ENCODE data around the gene CEBPA. TPM values are rescaled to one million over a fixed set of nuclear protein-coding genes. Genes with fewer than 3 reads are reported as not detected.
"Not testable (repeated sequence)": the region's sequence is repeated elsewhere in the genome, so short reads cannot be mapped to it uniquely, and the experiment has no call there.

CEBPA gene
- total RNA-seq, 1 donor from 2014 or later: 7.5 TPM

- no peak for DNase-seq (ENCODE audit: low spot score)
Observed at GRCh38 chr19:33324628-33325027, 22.3 kb upstream of the CEBPA start.

DNA sequence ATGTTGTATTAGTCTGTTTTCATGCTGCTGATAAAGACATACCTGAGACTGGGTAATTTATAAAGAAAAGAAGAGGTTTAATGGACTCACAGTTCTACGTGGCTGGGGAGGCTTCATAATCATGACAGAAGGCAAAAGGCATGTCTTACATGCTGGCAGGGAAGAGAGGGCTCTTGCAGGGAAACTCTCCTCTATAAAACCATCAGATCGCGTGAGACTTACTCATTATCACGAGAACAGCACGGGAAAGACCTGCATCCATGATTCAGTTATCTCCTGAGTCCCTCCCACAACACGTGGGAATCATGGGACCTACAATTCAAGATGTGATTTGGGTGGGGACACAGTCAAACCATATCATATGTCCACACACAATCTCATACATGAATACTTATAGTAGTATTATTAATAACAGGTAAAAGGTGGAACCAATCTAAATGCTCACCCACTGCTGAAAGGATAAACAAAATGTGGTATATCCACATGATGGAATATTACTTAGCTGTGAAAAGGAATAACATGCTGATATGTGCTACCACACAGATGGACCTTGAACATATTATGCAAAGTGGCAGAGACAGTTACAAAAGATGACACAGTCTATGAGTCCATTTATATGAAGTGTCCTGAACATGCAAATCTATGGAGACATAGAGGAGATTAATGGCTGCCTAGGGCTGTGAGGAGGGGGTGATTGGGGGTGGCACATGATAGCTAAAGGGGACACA, 20.9 kb upstream of the CEBPA start:
- no peak for DNase-seq (ENCODE audit: low spot score)

GRCh38 chr19:33320636-33321035, 18.3 kb upstream of the CEBPA start:
- peak; percentile 34 for DNase-seq (ENCODE audit: low spot score)

DNA sequence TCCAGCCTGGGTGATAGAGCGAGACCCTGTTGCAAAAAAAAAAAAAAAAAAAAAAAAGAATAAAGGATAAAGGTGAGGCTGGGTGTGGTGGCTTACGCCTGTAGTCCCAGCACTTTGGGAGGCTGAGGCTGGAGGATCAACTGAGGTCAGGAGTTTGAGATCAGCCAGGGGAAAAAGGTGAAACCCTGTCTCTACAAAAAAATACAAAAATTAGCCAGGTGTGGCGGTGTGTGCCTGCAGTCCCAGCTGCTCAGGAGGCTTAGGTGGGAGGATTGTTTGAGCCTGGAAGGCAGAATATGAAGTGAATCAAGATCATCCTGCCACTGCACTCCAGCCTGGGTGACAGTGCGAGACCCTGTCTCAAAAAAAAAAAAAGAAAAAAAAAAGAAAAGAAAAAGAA, 15.7 kb upstream of the CEBPA start:
- DNase-seq (ENCODE audit: low spot score): not testable (repeated sequence)

DNA sequence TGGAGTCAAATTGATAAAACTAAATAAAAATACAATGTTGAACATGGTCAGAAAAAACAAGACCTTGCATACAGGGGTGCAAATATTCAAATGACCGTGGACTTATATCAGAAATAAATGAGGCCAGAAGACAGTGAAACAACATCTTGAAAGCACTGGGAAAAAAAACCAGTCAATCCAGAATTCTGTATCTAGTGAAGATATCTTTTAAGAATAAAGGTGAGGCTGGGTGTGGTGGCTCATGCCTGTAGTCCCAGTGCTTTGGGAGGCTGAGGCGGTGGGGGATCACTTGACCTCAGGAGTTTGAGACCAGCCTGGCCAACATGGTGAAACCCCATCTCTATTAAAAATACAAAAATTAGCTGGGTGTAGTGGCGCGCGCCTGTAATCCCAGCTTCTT, 15.2 kb upstream of the CEBPA start:
- no peak for DNase-seq (ENCODE audit: low spot score)

GRCh38 chr19:33316541-33317264, 14.4 kb upstream of the CEBPA start:
- peak; percentile 45 for DNase-seq (ENCODE audit: low spot score)

DNA sequence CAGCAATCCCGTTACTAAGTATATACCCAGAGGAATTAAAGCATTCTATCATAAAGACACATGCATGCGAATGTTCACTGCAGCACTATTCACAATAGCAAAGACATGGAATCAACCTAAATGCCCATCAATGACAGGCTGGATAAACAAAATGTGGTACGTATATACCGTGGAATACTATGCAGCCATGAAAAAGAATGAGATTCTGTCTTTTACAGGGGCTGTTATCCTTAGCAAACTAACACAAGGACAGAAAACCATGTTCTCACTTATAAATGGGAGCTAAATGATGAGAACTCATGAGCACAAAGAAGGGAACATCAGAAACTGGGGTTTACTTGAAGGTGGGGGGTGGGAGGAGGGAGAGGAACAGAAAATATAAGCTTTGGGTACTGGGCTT, 10.5 kb upstream of the CEBPA start:
- not testable (repeated sequence) for DNase-seq (ENCODE audit: low spot score)

- DNase-seq (ENCODE audit: low spot score): no peak
Observed at GRCh38 chr19:33312065-33312464, 9.7 kb upstream of the CEBPA start.

DNA sequence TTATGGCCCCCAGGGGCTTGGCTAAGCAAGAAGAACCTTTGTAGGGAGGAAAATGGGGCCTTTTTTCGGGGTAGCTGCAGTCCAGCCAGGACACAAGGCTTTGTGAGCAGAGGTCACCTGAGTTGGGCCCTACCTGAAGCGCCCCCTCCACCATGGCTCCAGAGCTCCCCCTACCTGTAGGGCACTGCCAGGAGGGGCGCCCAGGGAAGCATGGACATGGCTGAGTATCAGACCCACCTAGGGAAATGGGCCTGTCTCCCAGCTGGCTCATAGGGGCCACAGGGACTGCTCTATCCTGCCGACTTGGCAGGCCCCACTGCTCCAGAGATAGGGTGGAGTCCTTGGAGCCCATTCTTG, 9.0 kb upstream of the CEBPA start:
- DNase-seq (ENCODE audit: low spot score): no peak

DNA sequence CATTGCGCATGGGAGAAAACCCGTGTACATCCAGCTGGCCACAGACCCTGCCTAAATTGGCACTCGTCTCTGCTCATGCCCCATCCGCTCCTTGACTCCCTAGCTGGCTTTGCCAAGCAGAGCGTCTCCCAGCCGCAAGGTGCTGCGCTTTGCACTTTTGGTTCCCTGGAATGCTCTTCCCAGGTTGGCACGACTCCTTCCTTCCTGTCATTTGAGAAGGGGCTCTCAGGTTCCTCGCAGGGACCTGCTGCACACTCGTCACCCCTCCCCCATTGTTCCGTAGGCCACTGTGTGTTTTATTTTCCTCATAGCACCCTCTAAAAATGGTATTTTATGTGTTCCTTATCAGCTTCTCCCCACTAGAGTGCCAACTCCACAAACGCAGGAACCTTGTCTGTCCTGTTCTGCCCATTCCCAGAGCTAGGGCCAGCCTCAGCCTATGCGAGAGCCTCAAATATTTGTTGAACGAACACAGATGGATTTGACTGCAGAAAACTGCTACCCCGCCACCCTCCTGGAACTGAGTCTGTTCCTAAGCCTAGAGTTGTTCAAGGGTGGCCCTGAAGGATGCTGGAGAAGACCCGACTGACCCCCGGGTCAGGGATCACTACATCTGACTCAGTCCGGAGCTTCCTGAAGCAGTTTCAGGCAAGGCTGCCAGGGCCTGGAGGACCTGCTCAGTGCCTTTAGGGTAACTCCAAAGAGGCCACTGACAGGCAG, 8.4 kb upstream of the CEBPA start:
- no peak for DNase-seq (ENCODE audit: low spot score)

- no peak for DNase-seq (ENCODE audit: low spot score)
Observed at GRCh38 chr19:33309826-33310225, 7.5 kb upstream of the CEBPA start.

- no peak for DNase-seq (ENCODE audit: low spot score)
Observed at GRCh38 chr19:33306853-33307792, 4.8 kb upstream of the CEBPA start.

- no peak for DNase-seq (ENCODE audit: low spot score)
Observed at GRCh38 chr19:33306191-33306590, 3.9 kb upstream of the CEBPA start.

- no peak for DNase-seq (ENCODE audit: low spot score)
Observed at GRCh38 chr19:33304760-33305647, 2.7 kb upstream of the CEBPA start.

- no peak for DNase-seq (ENCODE audit: low spot score)
Observed at GRCh38 chr19:33304371-33304759, 2.0 kb upstream of the CEBPA start.

DNA sequence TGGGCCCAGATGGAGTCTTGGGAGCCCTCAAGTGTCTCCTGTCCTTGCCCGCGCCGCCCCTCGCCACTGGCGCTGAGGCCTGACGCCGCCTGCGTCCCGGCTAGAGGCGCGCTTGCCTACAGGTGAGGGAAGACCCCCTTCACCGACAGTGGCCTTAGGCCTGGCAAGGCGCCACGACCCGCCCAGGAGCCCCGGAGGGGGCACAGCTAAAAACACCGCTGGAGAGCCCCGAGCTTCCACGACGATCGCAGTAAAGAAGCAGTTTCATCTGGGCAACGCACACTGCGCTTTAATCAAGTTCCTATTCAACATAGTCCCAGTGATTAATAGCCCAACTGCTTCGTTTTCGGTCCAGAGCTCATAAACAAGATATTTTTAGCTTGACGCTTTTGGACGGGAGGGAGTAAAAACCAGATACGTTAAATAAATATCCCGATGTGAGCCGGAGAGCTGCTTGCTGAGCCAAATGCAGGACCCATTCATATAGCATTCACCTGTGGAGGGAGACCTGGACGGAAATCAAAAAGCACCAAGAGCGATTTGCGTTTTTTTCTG, 1.5 kb upstream of the CEBPA start:
- no peak for DNase-seq (ENCODE audit: low spot score)

- DNase-seq (ENCODE audit: low spot score): peak; percentile 70
Observed at GRCh38 chr19:33302974-33303790, 848 bp upstream of the CEBPA start.

- DNase-seq (ENCODE audit: low spot score): no peak
Observed at GRCh38 chr19:33301900-33302174, 497 bp downstream of the CEBPA start.

DNA sequence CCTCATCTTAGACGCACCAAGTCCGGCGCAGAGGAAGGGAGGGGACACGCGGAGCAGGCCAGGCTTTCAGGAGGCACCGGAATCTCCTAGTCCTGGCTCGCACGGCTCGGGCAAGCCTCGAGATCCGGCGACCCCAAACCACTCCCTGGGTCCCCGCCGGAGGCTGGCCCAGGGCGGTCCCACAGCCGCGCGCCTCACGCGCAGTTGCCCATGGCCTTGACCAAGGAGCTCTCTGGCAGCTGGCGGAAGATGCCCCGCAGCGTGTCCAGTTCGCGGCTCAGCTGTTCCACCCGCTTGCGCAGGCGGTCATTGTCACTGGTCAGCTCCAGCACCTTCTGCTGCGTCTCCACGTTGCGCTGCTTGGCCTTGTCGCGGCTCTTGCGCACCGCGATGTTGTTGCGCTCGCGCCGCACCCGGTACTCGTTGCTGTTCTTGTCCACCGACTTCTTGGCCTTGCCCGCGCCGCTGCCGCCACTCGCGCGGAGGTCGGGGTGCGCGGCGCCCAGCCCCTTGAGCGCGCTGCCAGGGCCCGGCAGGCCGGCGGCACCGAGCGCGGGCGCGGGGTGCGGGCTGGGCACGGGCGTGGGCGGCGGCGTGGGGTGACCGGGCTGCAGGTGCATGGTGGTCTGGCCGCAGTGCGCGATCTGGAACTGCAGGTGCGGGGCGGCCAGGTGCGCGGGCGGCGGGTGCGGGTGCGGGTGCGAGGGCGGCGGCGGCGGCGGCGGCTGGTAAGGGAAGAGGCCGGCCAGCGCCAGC, 1.0 kb downstream of the CEBPA start:
- DNase-seq (ENCODE audit: low spot score): no peak
